AG04449 (cell line): ENCODE results near the gene TET3.

ENCODE experiments used
- CTCF ChIA-PET: fragments of 350-600 bp; formaldehyde crosslinking; extraction: SDS; loops from one replicate; lab custom pipeline; 2021; ENCODE audit warnings: antibody characterized with exemption; lab: Yijun Ruan, JAX
- POLR2A ChIA-PET: fragments of 400-600, 350-600 bp; formaldehyde crosslinking; extraction: SDS; loops from one replicate; lab custom pipeline; 2020; ENCODE audit warnings: antibody characterized with exemption, inconsistent platforms; lab: Yijun Ruan, JAX
- DNase-seq: peaks from one replicate; pipeline ENCODE4 v3.0.0-alpha.2; 2010; ENCODE audit warnings: low read depth, low spot score
- H3K4me3 ChIP-seq: 2 replicates; pipeline ENCODE4 v1.5.1; 2011; ENCODE audit warnings: low read depth, mild to moderate bottlenecking, control low read depth, low read length
- TF ChIP-seq, protein P1 (sequence below): IDR thresholded peaks from one replicate; pipeline ENCODE4 v1.5.1; 2011; ENCODE audit warnings: mild to moderate bottlenecking, moderate library complexity, low read length, control low read depth, inconsistent platforms; ENCODE audit not compliant: insufficient read depth; ENCODE audit errors: missing control alignments

TET3 gene

DNA sequence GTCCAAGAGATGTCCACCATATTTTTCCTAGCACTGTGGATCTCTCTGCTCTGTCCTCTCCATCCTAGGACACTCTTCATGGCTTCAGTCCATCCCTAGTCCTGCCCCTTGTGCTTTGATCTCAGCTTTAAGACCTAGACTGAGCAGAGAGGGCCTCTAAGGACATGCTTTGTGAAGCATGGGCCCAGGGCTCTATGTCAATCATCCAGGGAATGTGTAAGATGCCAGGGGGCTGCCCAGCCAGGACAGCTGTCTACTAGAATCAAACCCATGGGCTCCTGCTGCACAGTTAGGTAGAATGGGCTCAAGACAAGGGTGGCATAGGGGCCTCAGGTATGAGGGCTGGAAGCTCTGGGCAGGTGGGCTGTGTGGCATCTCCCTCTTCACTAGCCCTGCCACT, 24.9 kb downstream of the TET3 start:
- DNase-seq = no peak
- ChIA-PET POLR2A (no interaction called here), CTCF (interaction anchor here (1.2 kb wide), 1 partner anchor 8 kb away, joined by 3 read pairs; no protein-coding TSS in a partner anchor)
- TF ChIP-seq, protein P1, sequence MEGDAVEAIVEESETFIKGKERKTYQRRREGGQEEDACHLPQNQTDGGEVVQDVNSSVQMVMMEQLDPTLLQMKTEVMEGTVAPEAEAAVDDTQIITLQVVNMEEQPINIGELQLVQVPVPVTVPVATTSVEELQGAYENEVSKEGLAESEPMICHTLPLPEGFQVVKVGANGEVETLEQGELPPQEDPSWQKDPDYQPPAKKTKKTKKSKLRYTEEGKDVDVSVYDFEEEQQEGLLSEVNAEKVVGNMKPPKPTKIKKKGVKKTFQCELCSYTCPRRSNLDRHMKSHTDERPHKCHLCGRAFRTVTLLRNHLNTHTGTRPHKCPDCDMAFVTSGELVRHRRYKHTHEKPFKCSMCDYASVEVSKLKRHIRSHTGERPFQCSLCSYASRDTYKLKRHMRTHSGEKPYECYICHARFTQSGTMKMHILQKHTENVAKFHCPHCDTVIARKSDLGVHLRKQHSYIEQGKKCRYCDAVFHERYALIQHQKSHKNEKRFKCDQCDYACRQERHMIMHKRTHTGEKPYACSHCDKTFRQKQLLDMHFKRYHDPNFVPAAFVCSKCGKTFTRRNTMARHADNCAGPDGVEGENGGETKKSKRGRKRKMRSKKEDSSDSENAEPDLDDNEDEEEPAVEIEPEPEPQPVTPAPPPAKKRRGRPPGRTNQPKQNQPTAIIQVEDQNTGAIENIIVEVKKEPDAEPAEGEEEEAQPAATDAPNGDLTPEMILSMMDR = no peak
- H3K4me3 ChIP-seq = no peak overlapping the region

DNA sequence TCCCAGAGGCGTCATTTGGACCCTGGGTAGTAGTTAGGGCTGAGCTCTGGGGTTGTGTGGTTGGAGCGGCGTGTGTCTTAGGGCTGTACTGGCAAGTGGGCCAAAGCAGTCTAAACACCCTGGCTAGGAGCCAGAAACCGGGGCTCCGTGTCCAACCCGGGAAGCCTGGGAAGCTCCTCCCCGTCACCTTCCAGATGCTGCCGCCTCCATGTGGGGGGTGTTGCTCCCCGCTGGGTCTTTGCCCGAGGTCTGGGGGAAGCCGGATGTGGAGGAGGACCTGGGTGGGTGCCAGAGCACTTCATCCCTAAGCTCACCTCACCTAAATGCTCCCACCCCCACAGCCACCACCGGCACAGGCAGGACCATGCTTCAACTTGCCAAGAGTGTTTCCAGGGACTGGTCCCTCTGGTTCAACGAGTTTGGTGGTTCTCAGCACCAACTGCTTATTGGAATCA, 25.4 kb downstream of the TET3 start:
- ChIA-PET CTCF (interaction anchor here (1.2 kb wide), 1 partner anchor 8 kb away, joined by 3 read pairs; no protein-coding TSS in a partner anchor), POLR2A (no interaction called here)
- TF ChIP-seq, protein P1 = no peak
- DNase-seq = no peak
- no peak overlapping the region for H3K4me3 ChIP-seq

DNA sequence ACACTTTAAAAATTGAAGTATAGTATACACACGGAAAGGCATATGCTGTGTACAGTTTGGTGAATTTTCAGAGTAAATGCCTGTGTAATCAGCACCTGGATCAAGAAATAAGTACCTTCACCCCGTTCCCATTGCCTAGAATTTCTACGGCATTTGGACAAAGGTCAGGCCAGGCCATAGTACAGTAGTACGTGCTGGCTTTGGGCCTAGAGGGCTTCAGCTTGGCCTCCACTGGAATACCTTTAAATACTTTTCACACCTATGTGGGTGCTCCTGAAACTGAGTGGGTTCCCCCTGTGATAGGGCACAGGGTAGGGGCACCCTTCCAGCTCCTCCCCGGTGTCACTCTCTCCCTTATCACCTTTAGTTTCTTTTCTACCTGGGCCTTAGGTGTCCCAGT, 26.5 kb downstream of the TET3 start:
- no peak for DNase-seq
- ChIA-PET CTCF (no interaction called here), POLR2A (no interaction called here)
- H3K4me3 ChIP-seq = no peak overlapping the region
- TF ChIP-seq, protein P1 = no peak

DNA sequence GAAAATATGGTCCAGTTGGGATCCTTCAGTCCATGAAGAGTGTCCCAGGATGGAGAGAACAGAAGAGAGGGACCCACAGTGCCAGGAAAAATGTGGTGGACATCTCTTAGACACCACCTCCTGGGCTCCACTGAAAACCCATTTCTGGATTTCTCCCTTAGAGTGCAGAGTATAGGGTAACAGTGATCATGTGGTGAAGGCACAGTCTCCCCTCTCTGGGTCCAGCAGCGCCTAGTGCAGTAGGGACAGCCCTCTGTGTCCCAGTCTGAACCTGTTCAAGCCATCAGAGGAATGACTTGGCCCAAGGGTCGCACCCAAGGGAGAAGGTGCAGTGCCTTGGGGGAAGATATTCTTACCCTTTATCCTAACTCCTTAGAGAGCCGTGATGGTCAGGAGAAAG, 30.1 kb downstream of the TET3 start:
- H3K4me3 ChIP-seq = no peak overlapping the region
- ChIA-PET CTCF (interaction anchor here (1.9 kb wide), 1 partner anchor 11 kb away, joined by 6 read pairs; no protein-coding TSS in a partner anchor), POLR2A (no interaction called here)
- TF ChIP-seq, protein P1 = no peak
- no peak for DNase-seq

DNA sequence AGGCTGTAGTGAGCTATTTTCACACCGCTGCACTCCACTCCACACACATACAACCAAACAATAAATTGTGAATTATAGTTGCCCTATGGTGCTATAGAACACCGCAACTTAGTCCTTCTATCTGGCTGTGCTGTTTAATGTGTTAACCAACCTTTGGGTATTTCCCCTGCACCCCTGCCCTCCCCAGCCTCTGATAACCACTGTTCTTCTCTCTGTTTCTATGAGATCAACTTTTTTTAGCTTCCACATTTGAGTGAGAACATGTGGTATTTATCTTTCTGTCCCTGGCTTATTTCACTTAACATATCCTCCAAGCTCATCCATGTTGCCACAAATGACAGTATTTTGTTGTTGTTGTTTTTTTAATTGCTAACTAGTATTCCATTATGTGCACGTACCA, 32.5 kb downstream of the TET3 start:
- TF ChIP-seq, protein P1 = no peak
- ChIA-PET POLR2A (no interaction called here), CTCF (no interaction called here)
- no peak overlapping the region for H3K4me3 ChIP-seq
- DNase-seq = no peak

DNA sequence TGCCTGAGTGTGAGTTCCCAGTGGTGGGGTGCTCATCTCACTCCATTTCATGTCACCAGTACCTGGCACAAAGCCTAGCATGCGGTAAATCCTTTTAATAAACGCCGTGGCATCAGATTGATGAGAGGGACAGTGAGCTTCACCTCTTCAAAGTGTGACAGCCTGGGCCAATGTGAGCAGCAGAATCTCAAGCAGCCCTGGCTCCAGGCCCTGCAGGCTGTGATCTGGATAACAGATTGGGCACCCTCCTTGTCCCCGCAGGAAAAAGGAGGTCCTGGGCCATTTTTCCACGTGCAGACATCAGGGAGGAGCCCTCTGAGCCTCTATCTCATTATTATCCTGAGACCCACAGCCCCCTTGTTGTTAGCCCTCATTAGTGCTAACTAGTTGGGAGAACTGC, 34.8 kb downstream of the TET3 start:
- TF ChIP-seq, protein P1 = no peak
- DNase-seq = no peak
- ChIA-PET CTCF (no interaction called here), POLR2A (no interaction called here)
- no peak overlapping the region for H3K4me3 ChIP-seq
